GM12878 (cell line): ENCODE measurements around the gene AHNAK.

Experiments
- BCL11A ChIP-seq: IDR thresholded peaks from 2 replicates; pipeline ENCODE4 v1.6.1; 2011; ENCODE audit warnings: low read depth, low read length
- FOXM1 ChIP-seq: IDR thresholded peaks from 2 replicates; pipeline ENCODE4 v1.6.1; 2012; ENCODE audit warnings: low read depth, mild to moderate bottlenecking, inconsistent platforms, low read length, moderate library complexity
- POLR2A ChIP-seq: IDR thresholded peaks from 2 replicates; pipeline ENCODE4 v1.6.1; 2011; ENCODE audit warnings: low read depth, mild to moderate bottlenecking, low read length
- REST ChIP-seq: IDR thresholded peaks from 2 replicates; pipeline ENCODE4 v1.6.1; 2012; ENCODE audit warnings: mild to moderate bottlenecking, low read depth, low read length
- SREBF2 ChIP-seq: IDR thresholded peaks from 2 replicates; pipeline ENCODE4 v1.6.1; 2012; ENCODE audit warnings: mild to moderate bottlenecking, low read length
- TF ChIP-seq, protein P1 (sequence below), 3 experiments: IDR thresholded peaks in 2 of 3; conservative IDR thresholded peaks in 1 of 3; 2 replicates each; pipeline ENCODE4 v1.5.1; 2011; ENCODE audit warnings: low read depth in 3 of 3, low read length in 3 of 3, mild to moderate bottlenecking in 3 of 3, control low read depth in 2 of 3, moderate library complexity in 2 of 3, inconsistent platforms in 1 of 3, mixed read lengths in 1 of 3; ENCODE audit not compliant: control insufficient read depth in 2 of 3, insufficient read depth in 1 of 3; ENCODE audit errors: extremely low read depth in 1 of 3

- no peak for TF ChIP-seq POLR2A
- no peak for TF ChIP-seq BCL11A
- TF ChIP-seq, protein P1, sequence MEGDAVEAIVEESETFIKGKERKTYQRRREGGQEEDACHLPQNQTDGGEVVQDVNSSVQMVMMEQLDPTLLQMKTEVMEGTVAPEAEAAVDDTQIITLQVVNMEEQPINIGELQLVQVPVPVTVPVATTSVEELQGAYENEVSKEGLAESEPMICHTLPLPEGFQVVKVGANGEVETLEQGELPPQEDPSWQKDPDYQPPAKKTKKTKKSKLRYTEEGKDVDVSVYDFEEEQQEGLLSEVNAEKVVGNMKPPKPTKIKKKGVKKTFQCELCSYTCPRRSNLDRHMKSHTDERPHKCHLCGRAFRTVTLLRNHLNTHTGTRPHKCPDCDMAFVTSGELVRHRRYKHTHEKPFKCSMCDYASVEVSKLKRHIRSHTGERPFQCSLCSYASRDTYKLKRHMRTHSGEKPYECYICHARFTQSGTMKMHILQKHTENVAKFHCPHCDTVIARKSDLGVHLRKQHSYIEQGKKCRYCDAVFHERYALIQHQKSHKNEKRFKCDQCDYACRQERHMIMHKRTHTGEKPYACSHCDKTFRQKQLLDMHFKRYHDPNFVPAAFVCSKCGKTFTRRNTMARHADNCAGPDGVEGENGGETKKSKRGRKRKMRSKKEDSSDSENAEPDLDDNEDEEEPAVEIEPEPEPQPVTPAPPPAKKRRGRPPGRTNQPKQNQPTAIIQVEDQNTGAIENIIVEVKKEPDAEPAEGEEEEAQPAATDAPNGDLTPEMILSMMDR (IDR thresholded peaks at IDR 0.05 in 2 of 3, conservative IDR thresholded peaks at IDR 0.05 in 1 of 3; ENCODE audit: control insufficient read depth in 2 of 3, extremely low read depth in 1 of 3, insufficient read depth in 1 of 3, low read depth in 3 of 3, low read length in 3 of 3): no peak
- no peak for TF ChIP-seq SREBF2
- TF ChIP-seq REST: no peak
- no peak for TF ChIP-seq FOXM1
These were observed 52.8 kb downstream of the AHNAK start for GRCh38 chr11:62493801-62494200.
